CD4-positive, CD25-positive, alpha-beta regulatory T cell (primary cell): ENCODE data around the gene SPINT4. TPM values are rescaled to one million over a fixed set of nuclear protein-coding genes. Genes with fewer than 3 reads are reported as not detected.

Source experiments
- ATAC-seq, 2 donors: fragments of 150-1000 bp; cut with Tn5 transposase; one replicate each; pipeline ENCODE4 v1.10.0; 2021; ENCODE audit warnings: low read depth in 2 of 2, moderate number of reproducible peaks in 2 of 2, moderate library complexity in 1 of 2
- DNase-seq, 3 donors: peaks; one replicate each; pipeline versions ENCODE4 v3.0.0 to v3.0.0-alpha.2; 2012 to 2022; ENCODE audit warnings: mixed read lengths in 1 of 3
- H3K27ac ChIP-seq: one replicate; pipeline ENCODE4 v1.7.0; 2013; ENCODE audit warnings: mild to moderate bottlenecking, low read length; ENCODE audit not compliant: insufficient read depth, poor library complexity, severe bottlenecking
- H3K27me3 ChIP-seq: one replicate; pipeline ENCODE4 v1.7.0; 2013; ENCODE audit warnings: low read length; ENCODE audit not compliant: control insufficient read depth, insufficient read depth
- H3K36me3 ChIP-seq: one replicate; pipeline ENCODE4 v1.7.0; 2013; ENCODE audit warnings: mild to moderate bottlenecking, low read length, moderate library complexity; ENCODE audit not compliant: control insufficient read depth, insufficient read depth
- H3K4me1 ChIP-seq: 2 replicates; pipeline ENCODE4 v1.7.0; 2013; ENCODE audit warnings: mild to moderate bottlenecking, low read length; ENCODE audit not compliant: insufficient read depth, control insufficient read depth, poor library complexity, severe bottlenecking
- H3K4me3 ChIP-seq: one replicate; pipeline ENCODE4 v1.7.0; 2013; ENCODE audit warnings: low read depth, mild to moderate bottlenecking, low read length, moderate library complexity
- H3K9me3 ChIP-seq, 2 experiments: 1 replicate in 1 of 2; 2 replicates in 1 of 2; pipeline ENCODE4 v1.7.0; 2013; ENCODE audit warnings: low read length in 2 of 2, mild to moderate bottlenecking in 1 of 2, moderate library complexity in 1 of 2; ENCODE audit not compliant: control insufficient read depth in 2 of 2
- H3K27ac Mint-ChIP-seq, 3 donors: one replicate each; pipeline ENCODE4 v1.8.0; 2020 to 2022; ENCODE audit warnings: mild to moderate bottlenecking in 3 of 3, mixed read lengths in 3 of 3, moderate library complexity in 2 of 3
- H3K27me3 Mint-ChIP-seq: one replicate; pipeline ENCODE4 v1.8.0; 2022; ENCODE audit warnings: mild to moderate bottlenecking, mixed read lengths
- H3K36me3 Mint-ChIP-seq: one replicate; pipeline ENCODE4 v1.8.0; 2020; ENCODE audit warnings: mixed read lengths
- H3K4me1 Mint-ChIP-seq, 4 donors: one replicate each; pipeline ENCODE4 v1.8.0; 2020 to 2022; ENCODE audit warnings: mixed read lengths in 4 of 4, mild to moderate bottlenecking in 1 of 4
- H3K4me3 Mint-ChIP-seq, 4 donors: one replicate each; pipeline ENCODE4 v1.8.0; 2020 to 2022; ENCODE audit warnings: mild to moderate bottlenecking in 4 of 4, mixed read lengths in 4 of 4, moderate library complexity in 3 of 4
- H3K9me3 Mint-ChIP-seq, 7 donors: one replicate each; pipeline ENCODE4 v1.8.0; 2020 to 2022; ENCODE audit warnings: mixed read lengths in 7 of 7, mild to moderate bottlenecking in 3 of 7, moderate library complexity in 2 of 7
- polyA plus RNA-seq, 4 donors: library from polyadenylated mRNA; unstranded; fragments of 300-500 nt; fragmentation: Illumina TruSeq; gene quantifications; one replicate each; pipeline ENCODE4 v1.2.3, GENCODE V29; 2021
- total RNA-seq: library from RNA; stranded (reverse); gene quantifications from one replicate; pipeline ENCODE4 v1.2.3, GENCODE V29; 2022

The SPINT4 gene
- total and polyA plus RNA-seq, 5 donors from 2014 or later = not detected

DNA sequence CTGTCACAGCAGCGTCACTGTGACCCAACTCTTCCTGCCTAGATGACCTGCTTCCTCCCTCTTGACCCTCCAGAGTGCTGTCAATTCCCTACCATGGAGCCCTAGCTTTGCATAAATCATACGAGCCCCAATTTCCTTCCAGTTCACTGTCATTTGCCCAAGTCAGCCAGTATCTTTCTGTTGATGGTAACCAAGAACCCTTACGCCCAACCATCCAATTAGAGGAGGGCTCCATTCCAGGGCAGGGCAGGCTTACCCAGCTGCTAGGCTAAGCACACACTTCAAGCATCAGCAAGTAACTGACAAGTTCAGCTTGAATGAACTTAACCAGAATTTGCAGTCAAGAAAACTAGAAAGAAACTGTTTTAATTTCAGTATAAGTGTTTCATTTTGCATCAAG, 43.8 kb downstream of the SPINT4 start:
- no peaks in the 10 kb centered on the region for H3K4me1 ChIP-seq
- Mint-ChIP-seq H3K36me3 (no peaks in the 10 kb centered on the region), H3K27ac (peak overlapping the region in 1 of 3 donors; percentile 5), H3K27me3 (peaks cover 7% of the 10 kb centered on the region), H3K9me3 (no peaks in the 10 kb centered on the region), H3K4me1 (peaks cover 0 to 2% (median 0%) of the 10 kb centered on the region in 4 donors), H3K4me3 (no peak overlapping the region)
- H3K9me3 ChIP-seq = no peaks in the 10 kb centered on the region
- no peaks in the 10 kb centered on the region for H3K27me3 ChIP-seq
- ATAC-seq (no peak), DNase-seq (no peak)
- H3K36me3 ChIP-seq = no peaks in the 10 kb centered on the region
- no peak overlapping the region for H3K4me3 ChIP-seq
- H3K27ac ChIP-seq = no peak overlapping the region

GRCh38 chr20:45768479-45768878, 46.3 kb downstream of the SPINT4 start:
- H3K27ac Mint-ChIP-seq = no peak overlapping the region
- H3K36me3 Mint-ChIP-seq = no peaks in the 10 kb centered on the region
- Histone ChIP-seq H3K27ac (no peak overlapping the region), H3K36me3 (no peaks in the 10 kb centered on the region), H3K9me3 (no peaks in the 10 kb centered on the region), H3K4me1 (no peaks in the 10 kb centered on the region), H3K27me3 (peaks cover 2% of the 10 kb centered on the region), H3K4me3 (no peak overlapping the region)
- no peak overlapping the region for H3K4me3 Mint-ChIP-seq
- DNase-seq = no peak
- no peak for ATAC-seq
- peaks cover 19% of the 10 kb centered on the region for H3K27me3 Mint-ChIP-seq
- H3K4me1 Mint-ChIP-seq = peaks cover 0 to 5% (median 0%) of the 10 kb centered on the region in 4 donors
- peaks cover 0 to 1% (median 0%) of the 10 kb centered on the region in 7 donors for H3K9me3 Mint-ChIP-seq

- Mint-ChIP-seq H3K27ac (no peak overlapping the region), H3K9me3 (peaks cover 0 to 1% (median 0%) of the 10 kb centered on the region in 7 donors), H3K4me1 (peaks cover 0 to 5% (median 0%) of the 10 kb centered on the region in 4 donors), H3K4me3 (no peak overlapping the region), H3K27me3 (peaks cover 19% of the 10 kb centered on the region), H3K36me3 (no peaks in the 10 kb centered on the region)
- DNase-seq (peak; percentile 66 to 83 (median 77)), ATAC-seq (peak; percentile 68 to 75)
- no peaks in the 10 kb centered on the region for H3K36me3 ChIP-seq
- no peak overlapping the region for H3K27ac ChIP-seq
- H3K9me3 ChIP-seq = no peaks in the 10 kb centered on the region
- no peaks in the 10 kb centered on the region for H3K4me1 ChIP-seq
- peaks cover 2% of the 10 kb centered on the region for H3K27me3 ChIP-seq
- H3K4me3 ChIP-seq = no peak overlapping the region
These were observed 49.1 kb downstream of the SPINT4 start for GRCh38 chr20:45771182-45771759.

- Histone ChIP-seq H3K4me3 (no peak overlapping the region), H3K4me1 (no peaks in the 10 kb centered on the region), H3K27me3 (peaks cover 2% of the 10 kb centered on the region), H3K36me3 (no peaks in the 10 kb centered on the region), H3K27ac (no peak overlapping the region), H3K9me3 (no peaks in the 10 kb centered on the region)
- no peak for ATAC-seq
- Mint-ChIP-seq H3K4me3 (no peak overlapping the region), H3K27ac (no peak overlapping the region), H3K27me3 (peaks cover 19% of the 10 kb centered on the region), H3K4me1 (peaks cover 0 to 5% (median 0%) of the 10 kb centered on the region in 4 donors), H3K9me3 (peaks cover 0 to 1% (median 0%) of the 10 kb centered on the region in 7 donors), H3K36me3 (no peaks in the 10 kb centered on the region)
- DNase-seq = no peak
These were observed 50.5 kb downstream of the SPINT4 start for GRCh38 chr20:45772693-45773092.

DNA sequence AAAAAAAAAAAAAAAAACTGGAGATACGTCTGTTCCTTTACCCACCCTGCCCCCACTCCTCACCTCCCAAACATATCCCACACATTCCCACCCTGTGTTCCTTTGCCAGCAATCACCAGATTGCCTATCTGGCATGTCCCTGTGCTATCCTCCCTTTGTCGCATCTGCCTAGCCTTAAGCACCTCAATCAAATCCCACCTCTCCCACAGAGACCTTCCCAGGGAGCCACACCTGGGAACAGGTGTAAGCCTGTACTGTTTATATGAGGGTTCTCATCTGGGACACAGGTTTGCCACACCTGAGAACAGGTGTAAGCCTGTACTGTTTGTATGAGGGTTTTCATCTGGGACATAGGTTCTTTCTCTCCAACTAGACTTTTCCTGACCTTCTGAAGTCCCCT, 52.8 kb downstream of the SPINT4 start:
- no peaks in the 10 kb centered on the region for H3K36me3 ChIP-seq
- H3K27me3 ChIP-seq = peaks cover 2% of the 10 kb centered on the region
- no peak overlapping the region for H3K27ac ChIP-seq
- H3K9me3 Mint-ChIP-seq = peaks cover 0 to 1% (median 0%) of the 10 kb centered on the region in 7 donors
- no peak overlapping the region for H3K4me3 Mint-ChIP-seq
- no peaks in the 10 kb centered on the region for H3K9me3 ChIP-seq
- H3K4me3 ChIP-seq = no peak overlapping the region
- DNase-seq (no peak), ATAC-seq (no peak)
- no peak overlapping the region for H3K27ac Mint-ChIP-seq
- H3K36me3 Mint-ChIP-seq = no peaks in the 10 kb centered on the region
- H3K4me1 ChIP-seq = no peaks in the 10 kb centered on the region
- H3K4me1 Mint-ChIP-seq = peaks cover 0 to 5% (median 0%) of the 10 kb centered on the region in 4 donors
- H3K27me3 Mint-ChIP-seq = peaks cover 19% of the 10 kb centered on the region

DNA sequence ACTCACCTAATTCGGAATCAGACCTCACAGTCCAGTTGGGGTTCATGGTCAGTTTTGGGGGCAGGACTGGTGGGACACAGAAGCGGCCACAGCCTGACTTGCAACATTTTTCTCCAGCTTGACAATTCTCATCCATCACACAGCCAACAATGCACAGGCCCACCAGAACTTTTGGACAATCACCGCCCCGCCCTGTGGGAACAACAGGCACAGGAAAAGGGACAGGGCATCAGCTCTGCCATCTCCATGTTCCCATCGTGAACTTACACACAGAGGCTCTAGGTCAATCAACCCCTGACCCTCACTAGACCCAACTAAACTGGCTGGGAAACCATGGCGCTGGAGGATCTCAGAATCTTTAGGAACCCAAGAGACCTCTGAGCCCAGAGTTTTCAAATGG, 53.3 kb downstream of the SPINT4 start:
- Histone ChIP-seq H3K27ac (no peak overlapping the region), H3K27me3 (peaks cover 2% of the 10 kb centered on the region), H3K4me3 (no peak overlapping the region), H3K9me3 (no peaks in the 10 kb centered on the region), H3K4me1 (no peaks in the 10 kb centered on the region), H3K36me3 (no peaks in the 10 kb centered on the region)
- Mint-ChIP-seq H3K27ac (no peak overlapping the region), H3K36me3 (no peaks in the 10 kb centered on the region), H3K4me1 (peaks cover 0 to 5% (median 0%) of the 10 kb centered on the region in 4 donors), H3K9me3 (peaks cover 0 to 1% (median 0%) of the 10 kb centered on the region in 7 donors), H3K27me3 (peaks cover 19% of the 10 kb centered on the region), H3K4me3 (no peak overlapping the region)
- ATAC-seq (no peak), DNase-seq (no peak)

Other genes starting within 250 kb of the SPINT4 start
- gene SPINT3, start 206.7 kb upstream of the SPINT4 start, total RNA-seq = not detected
- not detected for gene SPINT3, start 206.7 kb upstream of the SPINT4 start, polyA plus RNA-seq
- gene WFDC6, start 182.9 kb upstream of the SPINT4 start, total RNA-seq = not detected
- gene WFDC6, start 182.9 kb upstream of the SPINT4 start, polyA plus RNA-seq = not detected
- gene EPPIN, start 174.9 kb upstream of the SPINT4 start, total RNA-seq = not detected
- not detected for gene EPPIN, start 174.9 kb upstream of the SPINT4 start, polyA plus RNA-seq
- gene WFDC8, start 143.1 kb upstream of the SPINT4 start, total RNA-seq = not detected
- not detected for gene WFDC8, start 143.1 kb upstream of the SPINT4 start, polyA plus RNA-seq
- not detected for gene WFDC10A, start 92.6 kb upstream of the SPINT4 start, total RNA-seq
- gene WFDC10A, start 92.6 kb upstream of the SPINT4 start, polyA plus RNA-seq = not detected
- not detected for gene WFDC9, start 91.1 kb upstream of the SPINT4 start, total RNA-seq
- gene WFDC9, start 91.1 kb upstream of the SPINT4 start, polyA plus RNA-seq = not detected
- gene WFDC11, start 52.1 kb upstream of the SPINT4 start, total RNA-seq = not detected
- gene WFDC11, start 52.1 kb upstream of the SPINT4 start, polyA plus RNA-seq = not detected
- not detected for gene WFDC13, start 20.3 kb upstream of the SPINT4 start, total RNA-seq
- not detected for gene WFDC13, start 20.3 kb upstream of the SPINT4 start, polyA plus RNA-seq
- not detected for gene WFDC10B, start 17.3 kb upstream of the SPINT4 start, total RNA-seq
- not detected for gene WFDC10B, start 17.3 kb upstream of the SPINT4 start, polyA plus RNA-seq
- gene WFDC3, start 69.5 kb downstream of the SPINT4 start, total RNA-seq = not detected
- not detected for gene WFDC3, start 69.5 kb downstream of the SPINT4 start, polyA plus RNA-seq
- 16.4 TPM for gene DNTTIP1, start 69.6 kb downstream of the SPINT4 start, total RNA-seq
- gene DNTTIP1, start 69.6 kb downstream of the SPINT4 start, polyA plus RNA-seq = 10 to 100 TPM; 33.1 to 48.0 (median 45.3) TPM
- gene UBE2C, start 90.3 kb downstream of the SPINT4 start, total RNA-seq = 1.2 TPM
- 1 to 10 TPM; 3.4 to 10.0 (median 5.3) TPM for gene UBE2C, start 90.3 kb downstream of the SPINT4 start, polyA plus RNA-seq
- 1.4 TPM for gene TNNC2, start 105.0 kb downstream of the SPINT4 start, total RNA-seq
- gene TNNC2, start 105.0 kb downstream of the SPINT4 start, polyA plus RNA-seq = 1 to 10 TPM in 1 of 4 donors, under 1 TPM in 2, not detected in 1; 0.49 to 1.5 (median 0.76) TPM
- 1.6 TPM for gene SNX21, start 111.5 kb downstream of the SPINT4 start, total RNA-seq
- 1 to 10 TPM in 3 of 4 donors, under 1 TPM in 1; 0.94 to 2.5 (median 1.7) TPM for gene SNX21, start 111.5 kb downstream of the SPINT4 start, polyA plus RNA-seq
- gene ACOT8, start 135.0 kb downstream of the SPINT4 start, total RNA-seq = 23.9 TPM
- 10 to 100 TPM; 43.0 to 50.6 (median 45.7) TPM for gene ACOT8, start 135.0 kb downstream of the SPINT4 start, polyA plus RNA-seq
- gene ZSWIM3, start 135.3 kb downstream of the SPINT4 start, total RNA-seq = 2.0 TPM
- gene ZSWIM3, start 135.3 kb downstream of the SPINT4 start, polyA plus RNA-seq = 1 to 10 TPM in 3 of 4 donors, under 1 TPM in 1; 0.90 to 4.2 (median 3.1) TPM
- 7.7 TPM for gene ZSWIM1, start 158.9 kb downstream of the SPINT4 start, total RNA-seq
- gene ZSWIM1, start 158.9 kb downstream of the SPINT4 start, polyA plus RNA-seq = 1 to 10 TPM; 1.3 to 4.3 (median 3.0) TPM
- 0.54 TPM for gene SPATA25, start 165.3 kb downstream of the SPINT4 start, total RNA-seq
- not detected for gene SPATA25, start 165.3 kb downstream of the SPINT4 start, polyA plus RNA-seq
- gene NEURL2, start 168.9 kb downstream of the SPINT4 start, total RNA-seq = 0.76 TPM
- gene NEURL2, start 168.9 kb downstream of the SPINT4 start, polyA plus RNA-seq = 1 to 10 TPM; 1.4 to 3.0 (median 2.5) TPM
- gene CTSA, start 169.0 kb downstream of the SPINT4 start, total RNA-seq = 104 TPM
- gene CTSA, start 169.0 kb downstream of the SPINT4 start, polyA plus RNA-seq = 100 to 1,000 TPM; 148 to 190 (median 168) TPM
- gene PLTP, start 189.8 kb downstream of the SPINT4 start, total RNA-seq = 0.67 TPM
- gene PLTP, start 189.8 kb downstream of the SPINT4 start, polyA plus RNA-seq = 1 to 10 TPM in 3 of 4 donors, not detected in 1; 2.0 to 4.6 (median 2.3) TPM
- 95.3 TPM for gene PCIF1, start 212.3 kb downstream of the SPINT4 start, total RNA-seq
- gene PCIF1, start 212.3 kb downstream of the SPINT4 start, polyA plus RNA-seq = 10 to 100 TPM; 82.0 to 93.6 (median 91.8) TPM
- 137 TPM for gene ZNF335, start 249.9 kb downstream of the SPINT4 start, total RNA-seq
- gene ZNF335, start 249.9 kb downstream of the SPINT4 start, polyA plus RNA-seq = 10 to 100 TPM in 3 of 4 donors, 1 to 10 TPM in 1; 8.2 to 15.1 (median 12.0) TPM